GM12878 (cell line): Measurements from ENCODE around the gene SHC2. TPM values are rescaled to one million over a fixed set of nuclear protein-coding genes. Genes with fewer than 3 reads are reported as not detected.

Experiments
- ATAC-seq: fragments of 200-7000 bp; cut with Tn5 transposase; 3 replicates; pipeline ENCODE4 v1.9.1; 2020; ENCODE audit warnings: mild to moderate bottlenecking, moderate library complexity
- BruUV-seq: library from RNA; stranded (reverse); fragments of 400-500 nt; replicated peaks from 2 replicates; lab custom pipeline; 2021; lab: Mats Ljungman, UMichigan
- CTCF ChIA-PET: fragments of 300-600 bp; sonication (Branson Sonifier 250); formaldehyde crosslinking; extraction: SDS; loops from one replicate; lab custom pipeline; 2021; ENCODE audit warnings: inconsistent platforms; lab: Yijun Ruan, JAX
- POLR2A ChIA-PET: fragments of 350-600 bp; formaldehyde crosslinking; extraction: SDS; loops from one replicate; lab custom pipeline; 2021; ENCODE audit warnings: inconsistent platforms; lab: Charles Lee
- RAD21 ChIA-PET: fragments of 300-600 bp; sonication (Branson Sonifier 250); formaldehyde crosslinking; loops from one replicate; lab custom pipeline; 2023; ENCODE audit warnings: antibody characterized with exemption; ENCODE audit not compliant: unreplicated experiment; lab: Charles Lee
- SMC1A ChIA-PET: fragments of 300-600 bp; sonication (Branson Sonifier 250); formaldehyde crosslinking; loops from one replicate; lab custom pipeline; 2023; ENCODE audit not compliant: unreplicated experiment, uncharacterized antibody; lab: Charles Lee
- DNase-seq: peaks from one replicate; pipeline ENCODE4 v3.0.0-alpha.2; 2011; ENCODE audit warnings: low read depth, low spot score
- FAIRE-seq: peaks from 3 replicates; lab custom pipeline; 2011; peaks lifted over from hg19 to GRCh38; lab: Jason Lieb, UNC
- H2AFZ ChIP-seq: 2 replicates; pipeline ENCODE4 v1.6.0; 2011; ENCODE audit warnings: low read depth, low read length, control low read depth; ENCODE audit not compliant: control insufficient read depth
- H3K27ac ChIP-seq: 2 replicates; pipeline ENCODE4 v1.5.1; 2011; ENCODE audit warnings: control low read depth; ENCODE audit not compliant: control insufficient read depth, insufficient read depth
- H3K27me3 ChIP-seq, 2 experiments: replicated peaks in 1 of 2; 2 replicates each; pipeline versions ENCODE4 v1.6.0 to v1.6.1; 2011; ENCODE audit warnings: low read length in 1 of 2; ENCODE audit not compliant: control insufficient read depth in 2 of 2, insufficient read depth in 2 of 2
- H3K36me3 ChIP-seq, 2 experiments: 2 replicates each; pipeline ENCODE4 v1.5.1; 2011; ENCODE audit warnings: low read length in 1 of 2; ENCODE audit not compliant: control insufficient read depth in 2 of 2, insufficient read depth in 2 of 2
- H3K4me1 ChIP-seq: 2 replicates; pipeline ENCODE4 v1.6.1; 2011; ENCODE audit warnings: mild to moderate bottlenecking, low read length, moderate library complexity, mixed read lengths; ENCODE audit not compliant: control insufficient read depth, insufficient read depth
- H3K4me2 ChIP-seq: 2 replicates; pipeline ENCODE4 v1.6.0; 2011; ENCODE audit warnings: control low read depth; ENCODE audit not compliant: control insufficient read depth, insufficient read depth
- H3K4me3 ChIP-seq: fragments of 200-600 bp; sonication (generic); 2 replicates; pipeline ENCODE4 v1.5.1; 2016
- H3K79me2 ChIP-seq: 2 replicates; pipeline ENCODE4 v1.6.0; 2011; ENCODE audit warnings: low read length; ENCODE audit not compliant: control insufficient read depth, insufficient read depth
- H3K9ac ChIP-seq: 2 replicates; pipeline ENCODE4 v1.8.0; 2011; ENCODE audit warnings: low read length, control low read depth, mixed read lengths; ENCODE audit not compliant: control insufficient read depth, insufficient read depth
- H3K9me3 ChIP-seq: replicated peaks from 3 replicates; pipeline ENCODE4 v1.5.1; 2011; ENCODE audit warnings: mild to moderate bottlenecking, low read length; ENCODE audit not compliant: control insufficient read depth, insufficient read depth
- H4K20me1 ChIP-seq: 2 replicates; pipeline ENCODE4 v1.6.0; 2011; ENCODE audit not compliant: control insufficient read depth, insufficient read depth
- CHD2 ChIP-seq: IDR thresholded peaks from 2 replicates; pipeline ENCODE4 v1.6.1; 2011; ENCODE audit warnings: low read depth, low read length, improper control_type of control experiment, borderline replicate concordance
- FOXK2 ChIP-seq: fragments of 450-650 bp; IDR thresholded peaks from 2 replicates; pipeline ENCODE4 v1.6.1; 2017; ENCODE audit warnings: mild to moderate bottlenecking, moderate library complexity
- HDGF ChIP-seq: fragments of 450-650 bp; IDR thresholded peaks from 2 replicates; pipeline ENCODE4 v1.6.1; 2016; ENCODE audit warnings: antibody characterized with exemption
- MEF2B ChIP-seq: fragments of 450-650 bp; IDR thresholded peaks from 2 replicates; pipeline ENCODE4 v1.6.1; 2018; ENCODE audit warnings: mild to moderate bottlenecking, moderate library complexity; ENCODE audit not compliant: partially characterized antibody, poor library complexity, severe bottlenecking
- NBN ChIP-seq: fragments of 450-650 bp; IDR thresholded peaks from 2 replicates; pipeline ENCODE4 v1.6.1; 2016
- NFXL1 ChIP-seq: fragments of 450-650 bp; IDR thresholded peaks from 2 replicates; pipeline ENCODE4 v1.6.1; 2017; ENCODE audit warnings: antibody characterized with exemption, mild to moderate bottlenecking, borderline replicate concordance
- POLR2AphosphoS5 ChIP-seq: IDR thresholded peaks from 2 replicates; pipeline ENCODE4 v1.6.1; 2011; ENCODE audit warnings: mild to moderate bottlenecking, low read length, inconsistent platforms
- SMARCA5 ChIP-seq: fragments of 450-650 bp; IDR thresholded peaks from 2 replicates; pipeline ENCODE4 v1.6.1; 2017; ENCODE audit warnings: mild to moderate bottlenecking
- SPI1 ChIP-seq: IDR thresholded peaks from 2 replicates; pipeline ENCODE4 v1.6.1; 2011; ENCODE audit warnings: low read depth, mild to moderate bottlenecking, low read length, moderate library complexity, borderline replicate concordance; ENCODE audit not compliant: insufficient read depth
- ZBED1 ChIP-seq: IDR thresholded peaks from 2 replicates; pipeline ENCODE4 v1.6.1; 2016; ENCODE audit warnings: borderline replicate concordance
- ZZZ3 ChIP-seq: IDR thresholded peaks from 2 replicates; pipeline ENCODE4 v1.6.1; 2011; ENCODE audit warnings: low read depth; ENCODE audit not compliant: control insufficient read depth, insufficient read length
- WGBS: methylation state at CpG from one replicate; pipeline ENCODE4 v1.1.6; 2016; ENCODE audit warnings: low lambda C conversion rate; ENCODE audit not compliant: insufficient replicate concordance, insufficient coverage; ENCODE audit errors: missing lambda C conversion rate; 5-methylcytosine and 5-hydroxymethylcytosine counted together
- in situ Hi-C: fragments of 300-500 bp; cut with MboI; formaldehyde crosslinking; loops from 9 replicates; pipeline ENCODE4 v1.14.3; 2018; ENCODE audit warnings: mixed read lengths
- intact Hi-C: fragments of 100-400 bp; cut with micrococcal nuclease; formaldehyde crosslinking; loops from one replicate; pipeline ENCODE4 v1.14.2; 2022; ENCODE audit not compliant: unreplicated experiment
- polyA plus RNA-seq, 11 experiments: library from polyadenylated mRNA; depleted of rRNA in 4 of 11; unstranded in 6 of 11; stranded (reverse) in 5 of 11; fragments of >200 nt; fragmentation: Nextera tagmentation in 4 of 11; fragmentation: Illumina TruSeq in 1 of 11; extraction: Ambion mirVana in 4 of 11; extraction: Trizol in 1 of 11; gene quantifications; 1 replicate in 1 of 11; 2 replicates in 10 of 11; pipeline versions ENCODE4 v1.2.1 to v1.2.3, GENCODE V29; 2011 to 2016; ENCODE audit warnings: inconsistent platforms in 2 of 11, missing spikeins in 2 of 11, low read depth in 1 of 11
- total RNA-seq, 4 experiments: library from RNA; depleted of rRNA in 3 of 4; stranded (reverse); fragments of >200 nt in 3 of 4; fragmentation: Illumina TruSeq in 1 of 4; extraction: Trizol in 1 of 4; gene quantifications; 2 replicates each; pipeline versions ENCODE4 v1.2.1 to v1.2.3, GENCODE V29; 2013 to 2021
- TF ChIP-seq, protein P1 (sequence below): IDR thresholded peaks from 2 replicates; pipeline ENCODE4 v1.6.1; 2012; ENCODE audit warnings: low read length, inconsistent platforms
- TF ChIP-seq, protein P2 (sequence below): fragments of 150-350 bp; IDR thresholded peaks from 2 replicates; pipeline ENCODE4 v1.6.1; 2014; ENCODE audit warnings: mild to moderate bottlenecking, low read depth, low read length
- TF ChIP-seq, protein P3 (sequence below): IDR thresholded peaks from 2 replicates; pipeline ENCODE4 v1.6.1; 2012; ENCODE audit warnings: low read depth, low read length, improper control_type of control experiment
- TF ChIP-seq, protein P4 (sequence below), 3 experiments: IDR thresholded peaks in 2 of 3; conservative IDR thresholded peaks in 1 of 3; 2 replicates each; pipeline ENCODE4 v1.5.1; 2011; ENCODE audit warnings: low read depth in 3 of 3, low read length in 3 of 3, mild to moderate bottlenecking in 3 of 3, control low read depth in 2 of 3, moderate library complexity in 2 of 3, inconsistent platforms in 1 of 3, mixed read lengths in 1 of 3; ENCODE audit not compliant: control insufficient read depth in 2 of 3, insufficient read depth in 1 of 3; ENCODE audit errors: extremely low read depth in 1 of 3

SHC2 gene
- total and polyA plus RNA-seq, 10 of the 15 experiments (the other 5 are each of a cell fraction or from before 2014, with no cell fraction given), result 0.08 TPM; not detected in 9

DNA sequence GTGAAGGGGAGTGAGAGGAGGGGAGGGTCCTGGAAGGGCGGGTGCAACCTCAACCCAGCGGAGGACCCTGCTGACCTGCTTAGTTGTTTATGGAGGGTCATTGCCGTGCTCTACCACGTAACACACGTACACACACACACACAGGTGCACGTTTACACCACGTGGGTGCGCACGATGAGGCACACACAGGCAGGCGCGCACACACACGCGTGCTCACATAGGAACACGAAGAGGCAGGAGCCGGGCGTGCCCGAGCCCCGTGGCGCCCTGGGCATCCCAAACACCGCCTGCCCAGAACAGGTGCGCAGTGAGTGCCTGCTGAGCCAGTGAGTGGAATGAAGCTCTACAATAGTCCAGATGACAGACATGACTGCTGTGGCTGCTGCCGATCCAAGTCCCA lies 24.2 kb upstream of the SHC2 start:
- WGBS, result 69% methylated on average over 22 of the region's 22 CpGs
- TF ChIP-seq FOXK2 (no peak), POLR2AphosphoS5 (no peak), ZZZ3 (no peak), NBN (no peak), SPI1 (no peak), NFXL1 (no peak), SMARCA5 (no peak), MEF2B (no peak), CHD2 (no peak), HDGF (no peak), ZBED1 (no peak)
- TF ChIP-seq, protein P1, sequence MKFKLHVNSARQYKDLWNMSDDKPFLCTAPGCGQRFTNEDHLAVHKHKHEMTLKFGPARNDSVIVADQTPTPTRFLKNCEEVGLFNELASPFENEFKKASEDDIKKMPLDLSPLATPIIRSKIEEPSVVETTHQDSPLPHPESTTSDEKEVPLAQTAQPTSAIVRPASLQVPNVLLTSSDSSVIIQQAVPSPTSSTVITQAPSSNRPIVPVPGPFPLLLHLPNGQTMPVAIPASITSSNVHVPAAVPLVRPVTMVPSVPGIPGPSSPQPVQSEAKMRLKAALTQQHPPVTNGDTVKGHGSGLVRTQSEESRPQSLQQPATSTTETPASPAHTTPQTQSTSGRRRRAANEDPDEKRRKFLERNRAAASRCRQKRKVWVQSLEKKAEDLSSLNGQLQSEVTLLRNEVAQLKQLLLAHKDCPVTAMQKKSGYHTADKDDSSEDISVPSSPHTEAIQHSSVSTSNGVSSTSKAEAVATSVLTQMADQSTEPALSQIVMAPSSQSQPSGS, result no peak
- TF ChIP-seq, protein P2, sequence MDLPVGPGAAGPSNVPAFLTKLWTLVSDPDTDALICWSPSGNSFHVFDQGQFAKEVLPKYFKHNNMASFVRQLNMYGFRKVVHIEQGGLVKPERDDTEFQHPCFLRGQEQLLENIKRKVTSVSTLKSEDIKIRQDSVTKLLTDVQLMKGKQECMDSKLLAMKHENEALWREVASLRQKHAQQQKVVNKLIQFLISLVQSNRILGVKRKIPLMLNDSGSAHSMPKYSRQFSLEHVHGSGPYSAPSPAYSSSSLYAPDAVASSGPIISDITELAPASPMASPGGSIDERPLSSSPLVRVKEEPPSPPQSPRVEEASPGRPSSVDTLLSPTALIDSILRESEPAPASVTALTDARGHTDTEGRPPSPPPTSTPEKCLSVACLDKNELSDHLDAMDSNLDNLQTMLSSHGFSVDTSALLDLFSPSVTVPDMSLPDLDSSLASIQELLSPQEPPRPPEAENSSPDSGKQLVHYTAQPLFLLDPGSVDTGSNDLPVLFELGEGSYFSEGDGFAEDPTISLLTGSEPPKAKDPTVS, result no peak
- TF ChIP-seq, protein P3, sequence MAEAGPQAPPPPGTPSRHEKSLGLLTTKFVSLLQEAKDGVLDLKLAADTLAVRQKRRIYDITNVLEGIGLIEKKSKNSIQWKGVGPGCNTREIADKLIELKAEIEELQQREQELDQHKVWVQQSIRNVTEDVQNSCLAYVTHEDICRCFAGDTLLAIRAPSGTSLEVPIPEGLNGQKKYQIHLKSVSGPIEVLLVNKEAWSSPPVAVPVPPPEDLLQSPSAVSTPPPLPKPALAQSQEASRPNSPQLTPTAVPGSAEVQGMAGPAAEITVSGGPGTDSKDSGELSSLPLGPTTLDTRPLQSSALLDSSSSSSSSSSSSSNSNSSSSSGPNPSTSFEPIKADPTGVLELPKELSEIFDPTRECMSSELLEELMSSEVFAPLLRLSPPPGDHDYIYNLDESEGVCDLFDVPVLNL, result no peak
- TF ChIP-seq, protein P4, sequence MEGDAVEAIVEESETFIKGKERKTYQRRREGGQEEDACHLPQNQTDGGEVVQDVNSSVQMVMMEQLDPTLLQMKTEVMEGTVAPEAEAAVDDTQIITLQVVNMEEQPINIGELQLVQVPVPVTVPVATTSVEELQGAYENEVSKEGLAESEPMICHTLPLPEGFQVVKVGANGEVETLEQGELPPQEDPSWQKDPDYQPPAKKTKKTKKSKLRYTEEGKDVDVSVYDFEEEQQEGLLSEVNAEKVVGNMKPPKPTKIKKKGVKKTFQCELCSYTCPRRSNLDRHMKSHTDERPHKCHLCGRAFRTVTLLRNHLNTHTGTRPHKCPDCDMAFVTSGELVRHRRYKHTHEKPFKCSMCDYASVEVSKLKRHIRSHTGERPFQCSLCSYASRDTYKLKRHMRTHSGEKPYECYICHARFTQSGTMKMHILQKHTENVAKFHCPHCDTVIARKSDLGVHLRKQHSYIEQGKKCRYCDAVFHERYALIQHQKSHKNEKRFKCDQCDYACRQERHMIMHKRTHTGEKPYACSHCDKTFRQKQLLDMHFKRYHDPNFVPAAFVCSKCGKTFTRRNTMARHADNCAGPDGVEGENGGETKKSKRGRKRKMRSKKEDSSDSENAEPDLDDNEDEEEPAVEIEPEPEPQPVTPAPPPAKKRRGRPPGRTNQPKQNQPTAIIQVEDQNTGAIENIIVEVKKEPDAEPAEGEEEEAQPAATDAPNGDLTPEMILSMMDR (IDR thresholded peaks at IDR 0.05 in 2 of 3, conservative IDR thresholded peaks at IDR 0.05 in 1 of 3; ENCODE audit: control insufficient read depth in 2 of 3, extremely low read depth in 1 of 3, insufficient read depth in 1 of 3, low read depth in 3 of 3, low read length in 3 of 3), result no peak

More for the DNA sequence above, 24.2 kb upstream of the SHC2 start:
- ChIA-PET POLR2A (no interaction called here), CTCF (no interaction called here), SMC1A (no interaction called here), RAD21 (no interaction called here)
- intact Hi-C loops, result no loop called here
- Histone ChIP-seq H3K9ac (no peak overlapping the region), H3K27ac (no peak overlapping the region), H3K79me2 (no peaks in the 10 kb centered on the region), H3K36me3 (no peaks in the 10 kb centered on the region), H3K27me3 (no peaks in the 10 kb centered on the region), H3K4me2 (no peak overlapping the region), H3K9me3 (no peaks in the 10 kb centered on the region; the same call in 2 of the 3 replicates), H3K4me3 (no peak overlapping the region), H4K20me1 (no peaks in the 10 kb centered on the region), H3K4me1 (no peaks in the 10 kb centered on the region; the same call in 1 of the 2 replicates), H2AFZ (no peak overlapping the region)
- in situ Hi-C loops, result no loop called here
- BruUV-seq, result no TSS peak
- FAIRE-seq (no peak), ATAC-seq (no peak), DNase-seq (no peak)
